Thoracic aorta (tissue), 2 donors: Measurements from ENCODE around the gene PPP3R1. TPM values are rescaled to one million over a fixed set of nuclear protein-coding genes. Genes with fewer than 3 reads are reported as not detected.

Experiments
- ATAC-seq: fragments of 150-250 bp; one replicate; pipeline ENCODE4 v1.8.0; 2017; ENCODE audit warnings: low read depth; ENCODE audit not compliant: insufficient number of reproducible peaks, low FRiP score
- DNase-seq: peaks from one replicate; pipeline ENCODE4 v3.0.0-alpha.2; 2020; ENCODE audit warnings: low spot score
- H3K27ac ChIP-seq, 2 donors: fragments of 200-600 bp; sonication (generic); 1 replicate in 1 of 2; 2 replicates in 1 of 2; pipeline ENCODE4 v1.5.1; 2016; ENCODE audit warnings: mild to moderate bottlenecking in 2 of 2, moderate library complexity in 2 of 2
- H3K27me3 ChIP-seq: fragments of 200-600 bp; sonication (generic); replicated peaks from 2 replicates; pipeline ENCODE4 v1.6.0; 2016; ENCODE audit warnings: mild to moderate bottlenecking; ENCODE audit not compliant: insufficient read depth
- H3K36me3 ChIP-seq: fragments of 200-600 bp; sonication (generic); one replicate; pipeline ENCODE4 v1.5.1; 2016
- H3K4me1 ChIP-seq, 2 donors: fragments of 200-600 bp; sonication (generic); 1 replicate in 1 of 2; 2 replicates in 1 of 2; pipeline versions ENCODE4 v1.5.1 to v1.6.0; 2016; ENCODE audit warnings: low read depth in 2 of 2, mild to moderate bottlenecking in 1 of 2; ENCODE audit not compliant: control insufficient read depth in 1 of 2
- H3K4me3 ChIP-seq: fragments of 200-600 bp; sonication (generic); 2 replicates; pipeline ENCODE4 v1.5.1; 2016; ENCODE audit warnings: mild to moderate bottlenecking
- H3K9me3 ChIP-seq: fragments of 200-600 bp; sonication (generic); 2 replicates; pipeline ENCODE4 v1.5.1; 2016
- CTCF ChIP-seq: fragments of 200-600 bp; sonication (generic); IDR thresholded peaks from one replicate; pipeline ENCODE4 v1.5.1; 2019; ENCODE audit warnings: antibody characterized with exemption
- total RNA-seq, 2 donors: library from RNA; depleted of rRNA; stranded (reverse); fragments of >200 nt; gene quantifications; one replicate each; pipeline versions ENCODE4 v1.1.0 to v1.2.3, GENCODE V29; 2016

Gene PPP3R1
- total RNA-seq, 2 donors from 2014 or later, result 27.1 to 39.3 TPM

DNA sequence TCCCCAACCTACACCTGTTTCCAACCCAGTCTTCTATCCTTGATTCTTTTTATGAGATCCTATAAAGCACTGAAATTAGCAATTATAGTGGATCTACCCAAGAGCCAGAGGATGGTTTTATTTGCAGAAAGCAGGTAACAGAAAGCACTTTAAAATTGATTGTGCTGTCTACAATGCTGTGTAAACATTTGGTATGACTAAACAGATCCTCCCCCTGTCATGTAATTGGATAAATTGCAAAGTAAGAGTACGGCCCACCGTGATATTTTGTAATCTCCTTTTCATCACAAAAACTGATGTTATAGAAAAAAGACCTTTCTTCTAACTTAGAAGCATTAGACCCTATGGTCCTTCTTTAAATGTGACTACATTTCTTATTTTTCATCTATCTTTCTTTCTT, 11.3 kb upstream of the PPP3R1 start:
- ATAC-seq (no peak), DNase-seq (no peak)
- H3K4me1 ChIP-seq, result no peaks in the 10 kb centered on the region
- no peak for TF ChIP-seq CTCF
- no peak overlapping the region for H3K27ac ChIP-seq
- H3K27me3 ChIP-seq, result no peaks in the 10 kb centered on the region
- H3K36me3 ChIP-seq, result no peaks in the 10 kb centered on the region
- no peaks in the 10 kb centered on the region for H3K9me3 ChIP-seq
- H3K4me3 ChIP-seq, result no peak overlapping the region

DNA sequence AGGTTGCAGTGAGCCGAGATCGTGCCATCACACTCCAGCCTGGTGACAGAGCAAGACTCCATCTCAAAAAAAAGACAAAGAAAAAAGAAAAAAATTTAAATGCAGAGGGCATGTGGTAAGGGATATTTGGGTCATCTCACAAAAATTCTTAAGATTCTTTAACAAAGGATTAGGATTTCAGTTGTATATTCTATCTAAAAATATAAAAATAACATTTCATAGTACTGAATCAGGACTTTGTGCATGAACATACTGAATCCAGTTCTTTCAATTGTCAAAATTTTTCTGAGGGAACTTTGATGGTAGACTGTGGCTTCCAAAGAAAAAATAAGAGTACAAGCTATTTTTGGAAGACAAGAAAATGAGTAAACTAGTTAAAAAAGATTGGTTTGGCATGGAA, 6.5 kb upstream of the PPP3R1 start:
- ATAC-seq (no peak), DNase-seq (no peak)
- Histone ChIP-seq H3K36me3 (no peaks in the 10 kb centered on the region), H3K4me3 (no peak overlapping the region), H3K27me3 (no peaks in the 10 kb centered on the region), H3K4me1 (peaks cover 11 to 12% of the 10 kb centered on the region in 2 donors), H3K9me3 (no peaks in the 10 kb centered on the region), H3K27ac (no peak overlapping the region)
- no peak for TF ChIP-seq CTCF

DNA sequence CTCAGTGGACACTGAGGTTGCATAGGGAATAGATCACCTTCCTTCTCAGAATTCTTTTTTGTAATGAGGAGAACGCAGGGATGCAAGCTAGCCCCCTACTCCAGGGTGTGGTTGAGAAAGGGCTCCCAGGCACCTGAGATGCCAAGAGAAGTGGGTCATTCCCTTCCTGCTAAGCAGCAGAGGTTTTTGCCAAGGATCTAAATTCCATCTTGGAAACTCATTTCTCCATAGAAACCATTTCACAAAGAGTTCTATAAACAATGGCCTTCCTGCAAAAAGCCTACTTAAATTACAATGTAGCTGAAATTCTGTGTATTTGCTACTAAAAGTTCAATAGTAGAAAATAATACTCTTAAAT, 3.7 kb upstream of the PPP3R1 start:
- TF ChIP-seq CTCF, result no peak
- DNase-seq (no peak), ATAC-seq (no peak)
- peaks cover 11 to 16% of the 10 kb centered on the region in 2 donors for H3K4me1 ChIP-seq
- H3K27me3 ChIP-seq, result no peaks in the 10 kb centered on the region
- no peaks in the 10 kb centered on the region for H3K9me3 ChIP-seq
- no peak overlapping the region for H3K4me3 ChIP-seq
- H3K27ac ChIP-seq, result peak overlapping the region in 1 of 2 donors; percentile 34
- no peaks in the 10 kb centered on the region for H3K36me3 ChIP-seq

DNA sequence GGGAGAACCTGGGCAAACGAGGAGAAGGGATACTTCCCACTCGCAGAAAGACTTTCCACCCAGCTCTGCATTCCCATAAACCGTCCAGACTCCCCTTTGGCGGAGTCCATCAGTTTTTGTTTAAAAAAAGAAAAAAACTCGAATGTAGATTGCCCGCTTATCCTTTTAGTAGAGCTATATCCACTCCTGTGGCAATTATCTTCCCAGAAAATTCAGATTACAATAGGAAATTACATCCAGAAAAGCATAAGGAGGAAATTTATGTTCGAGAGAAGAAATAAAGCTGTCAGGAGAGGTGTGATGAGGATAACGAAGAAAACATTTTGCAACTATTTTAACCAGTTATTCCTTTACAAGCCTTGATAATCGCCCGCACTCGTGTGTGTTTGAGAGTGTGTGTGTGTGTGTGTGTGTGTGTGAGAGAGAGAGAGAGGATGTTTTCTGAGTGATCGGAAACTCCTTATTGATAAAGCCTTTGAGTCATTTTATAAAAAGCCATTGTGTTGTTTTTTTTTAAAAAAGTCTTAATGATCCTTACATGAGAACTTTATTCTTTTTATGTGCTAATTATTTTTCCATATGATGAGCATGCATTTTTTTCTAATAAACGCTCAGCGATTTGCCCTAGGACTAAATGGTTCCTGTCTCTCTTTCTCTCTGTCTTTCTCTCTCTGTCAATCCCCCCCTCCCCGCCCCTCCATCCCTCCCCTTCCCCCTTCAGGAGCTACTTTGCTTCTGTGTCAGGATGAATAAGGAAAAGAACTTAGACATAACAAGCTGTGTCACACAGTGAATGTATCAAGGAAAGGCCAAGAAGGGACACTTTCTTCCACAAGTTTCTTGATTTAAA, 1.1 kb upstream of the PPP3R1 start:
- H3K4me1 ChIP-seq, result peaks cover 31 to 42% of the 10 kb centered on the region in 2 donors
- no peaks in the 10 kb centered on the region for H3K36me3 ChIP-seq
- DNase-seq (no peak), ATAC-seq (no peak)
- TF ChIP-seq CTCF, result no peak
- H3K27ac ChIP-seq, result peak overlapping the region; percentile 92 to 95
- H3K4me3 ChIP-seq, result peak overlapping the region; percentile 93
- no peaks in the 10 kb centered on the region for H3K27me3 ChIP-seq
- no peaks in the 10 kb centered on the region for H3K9me3 ChIP-seq

DNA sequence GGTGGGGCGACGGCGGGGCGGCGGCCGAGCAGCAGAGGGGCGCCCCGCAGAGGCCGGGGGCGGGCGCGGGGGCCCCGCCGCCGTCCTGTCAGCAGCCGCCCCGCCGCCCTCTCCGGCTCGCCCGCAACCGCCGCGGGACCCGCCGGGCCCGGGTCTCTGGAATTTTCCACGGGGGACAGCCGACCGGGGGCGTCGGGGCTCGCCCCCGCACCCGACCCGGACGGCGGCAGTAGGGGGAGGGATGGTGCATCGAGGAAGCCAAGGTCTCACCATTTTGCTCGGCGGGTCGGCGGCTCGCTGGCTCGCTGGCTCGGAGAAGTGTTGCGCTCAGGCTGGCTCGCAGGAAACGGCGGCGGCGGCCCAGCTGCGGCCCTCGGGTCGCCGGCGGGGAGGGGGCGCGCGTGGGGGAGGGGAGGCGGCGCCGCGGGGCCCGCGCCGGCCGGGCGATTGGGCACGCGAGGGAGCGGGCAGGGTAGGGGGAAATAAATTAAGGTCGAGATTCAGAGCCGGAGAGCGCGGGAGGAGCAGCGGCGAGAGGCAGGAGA, 405 bp downstream of the PPP3R1 start:
- ATAC-seq, result peak; percentile 17
- Histone ChIP-seq H3K36me3 (no peaks in the 10 kb centered on the region), H3K9me3 (no peaks in the 10 kb centered on the region), H3K4me1 (peaks cover 45 to 51% of the 10 kb centered on the region in 2 donors), H3K4me3 (peak overlapping the region; percentile 93), H3K27ac (peak overlapping the region; percentile 84 to 92), H3K27me3 (no peaks in the 10 kb centered on the region)
- TF ChIP-seq CTCF, result no peak
- DNase-seq, result no peak
